Measurements from ENCODE around the gene RSBN1L. TPM values are rescaled to one million over a fixed set of nuclear protein-coding genes. Genes with fewer than 3 reads are reported as not detected.

RSBN1L gene
- total and polyA plus RNA-seq, 2 of the 8 experiments (the other 6 are each of a cell fraction or from before 2014, with no cell fraction given): 4.1 to 22.1 TPM

DNA sequence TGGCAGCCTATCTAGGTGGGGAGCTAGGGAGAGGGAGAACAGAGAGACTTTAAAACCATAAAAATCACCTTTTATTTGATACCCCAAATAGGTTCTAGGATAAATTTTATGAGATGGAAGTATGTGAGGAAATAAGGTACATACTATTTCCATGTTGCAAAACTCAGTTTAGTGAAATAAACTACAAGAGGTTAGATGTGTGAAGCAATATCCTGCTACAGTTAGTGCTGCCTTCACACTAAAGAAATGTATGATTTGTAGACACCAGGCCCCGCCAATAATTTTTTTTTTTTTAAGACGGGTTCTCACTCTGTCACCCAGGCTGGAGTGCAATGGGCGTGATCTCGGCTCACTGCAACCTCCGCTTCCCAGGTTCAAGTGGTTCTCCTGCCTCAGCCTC lies 34.4 kb upstream of the RSBN1L start:
- Histone ChIP-seq H4K91ac (replicated peaks; ENCODE audit: insufficient read length, low read length) (no peak overlapping the region), H4K8ac (ENCODE audit: extremely low read depth, insufficient read depth, low read length) (no peak overlapping the region), H2BK120ac (replicated peaks; ENCODE audit: low read depth, low read length) (no peak overlapping the region), H3K23ac (ENCODE audit: insufficient read length) (no peak overlapping the region), H3K9ac (replicated peaks in 1 of 4; ENCODE audit: extremely low read depth in 1 of 4, low read depth in 3 of 4, low read length in 3 of 4) (no peak overlapping the region), H3K23me2 (ENCODE audit: low read depth, low read length) (no peaks in the 10 kb centered on the region), H3K79me2 (ENCODE audit: control insufficient read depth in 1 of 2, insufficient read depth in 2 of 2, low read length in 2 of 2) (no peaks in the 10 kb centered on the region), H3K36me3 (ENCODE audit: control insufficient read depth in 2 of 4, insufficient read depth in 4 of 4, low read length in 3 of 4) (peaks cover 0 to 3% (median 0%) of the 10 kb centered on the region in 4 experiments; a peak in 1 of 8 replicates), H3K27ac (ENCODE audit: low read depth, low read length) (no peak overlapping the region), H2BK5ac (ENCODE audit: low read depth, low read length) (no peak overlapping the region), H3K56ac (replicated peaks; ENCODE audit: insufficient read length, low read depth, low read length) (no peak overlapping the region), H3K18ac (ENCODE audit: extremely low read depth, low read length) (no peak overlapping the region), H4K20me1 (replicated peaks in 1 of 2; ENCODE audit: control insufficient read depth in 1 of 2, insufficient read depth in 2 of 2, low read length in 2 of 2) (no peaks in the 10 kb centered on the region), H2BK12ac (ENCODE audit: low read depth, low read length) (no peak overlapping the region), H3K27me3 (replicated peaks in 1 of 4; ENCODE audit: control insufficient read depth in 3 of 4, extremely low read depth in 1 of 4, insufficient read depth in 3 of 4, low read length in 3 of 4) (no peaks in the 10 kb centered on the region), H2BK15ac (ENCODE audit: low read length) (no peak overlapping the region), H3K14ac (ENCODE audit: insufficient read length) (no peak overlapping the region), H3K4me1 (replicated peaks in 1 of 4; ENCODE audit: control insufficient read depth in 3 of 4, insufficient read depth in 4 of 4, low read length in 3 of 4) (no peaks in the 10 kb centered on the region), H3K4me2 (ENCODE audit: insufficient read depth in 1 of 2, low read depth in 2 of 2, low read length in 2 of 2) (no peak overlapping the region), H2AK5ac (ENCODE audit: low read depth, low read length) (no peak overlapping the region), H4K5ac (ENCODE audit: insufficient read length, low read depth, low read length) (no peak overlapping the region), H3K79me1 (ENCODE audit: low read depth, low read length) (no peaks in the 10 kb centered on the region), H3K4ac (replicated peaks; ENCODE audit: insufficient read length, low read depth, low read length) (no peak overlapping the region), H3K4me3 (ENCODE audit: extremely low read depth in 1 of 4, insufficient read depth in 2 of 4, low read depth in 3 of 4, low read length in 4 of 4) (no peak overlapping the region), H2AFZ (ENCODE audit: low read length) (no peak overlapping the region), H2BK20ac (ENCODE audit: low read length) (no peak overlapping the region), H3K9me3 (ENCODE audit: insufficient read depth in 2 of 2, low read depth in 1 of 2, low read length in 1 of 2) (no peaks in the 10 kb centered on the region)
- DNase-seq (ENCODE audit: low read depth in 1 of 2, low spot score in 2 of 2) (no peak), FAIRE-seq (no peak)
- ChIA-PET CTCF (ENCODE audit: partially characterized antibody) (interaction anchor here (0.7 to 3.7 kb wide), 4 partner anchors 10 to 97 kb away, joined by 3 to 19 read pairs (median 4); no protein-coding TSS in a partner anchor), POLR2A (ENCODE audit: partially characterized antibody) (no interaction called here)
- 94% methylated on average over 5 of the region's 5 CpGs; no CpG with 5 or more reads in 1 of the 2 experiments for WGBS, 2 experiments (ENCODE audit: extremely low coverage in 1 of 2, insufficient coverage in 1 of 2, insufficient read length in 1 of 2, insufficient replicate concordance in 2 of 2, low coverage in 1 of 2, low lambda C conversion rate in 2 of 2, missing lambda C conversion rate in 1 of 2)
- TF ChIP-seq TAF1 (IDR thresholded peaks at IDR 0.05; ENCODE audit: low read depth, low read length): no peak
- no peak for TF ChIP-seq SP4 (IDR thresholded peaks at IDR 0.05; ENCODE audit: low read length)
- no peak for TF ChIP-seq TAF7 (optimal IDR thresholded peaks at IDR 0.05; ENCODE audit: borderline replicate concordance, low read depth, low read length)
- no peak for TF ChIP-seq GTF2F1 (IDR thresholded peaks at IDR 0.05; ENCODE audit: borderline replicate concordance, low read depth, low read length)
- no peak for TF ChIP-seq RBBP5 (IDR thresholded peaks at IDR 0.05; ENCODE audit: borderline replicate concordance, low read depth, low read length)
- no peak for TF ChIP-seq HDAC6 (IDR thresholded peaks at IDR 0.05; ENCODE audit: low read depth, low read length)
- TF ChIP-seq RFX5 (IDR thresholded peaks at IDR 0.05; ENCODE audit: borderline replicate concordance, low read depth, low read length): no peak
- no peak for TF ChIP-seq CEBPB (IDR thresholded peaks at IDR 0.05; ENCODE audit: low read depth, low read length)
- TF ChIP-seq JUND (IDR thresholded peaks at IDR 0.05; ENCODE audit: low read length): no peak
- no peak for TF ChIP-seq POLR2A (IDR thresholded peaks at IDR 0.05; ENCODE audit: control extremely low read depth in 1 of 2, low read depth in 2 of 2, low read length in 2 of 2)
- TF ChIP-seq SRF (IDR thresholded peaks at IDR 0.05; ENCODE audit: low read depth, low read length): no peak
- TF ChIP-seq RNF2 (IDR thresholded peaks at IDR 0.05; ENCODE audit: borderline replicate concordance, low read depth, low read length, missing control alignments, poor library complexity, severe bottlenecking): no peak
- no peak for TF ChIP-seq BACH1 (IDR thresholded peaks at IDR 0.05; ENCODE audit: low read length)
- no peak for TF ChIP-seq MAFK (IDR thresholded peaks at IDR 0.05; ENCODE audit: low read depth, low read length)
- TF ChIP-seq KDM1A (IDR thresholded peaks at IDR 0.05; ENCODE audit: borderline replicate concordance, low read length): no peak

Measured in H1 (cell line).